Measurements from ENCODE around the gene CBR3. TPM values are rescaled to one million over a fixed set of nuclear protein-coding genes. Genes with fewer than 3 reads are reported as not detected.

Gene CBR3
- total and polyA plus RNA-seq, 2 donors (not counting 1 experiment from before 2014, with no cell fraction given), result 1.9 to 11.3 TPM

GRCh38 chr21:36126621-36127110 lies 8.2 kb upstream of the CBR3 start:
- H4K20me1 ChIP-seq (ENCODE audit: control insufficient read depth, insufficient read depth, low read length, poor library complexity, severe bottlenecking), result no peaks in the 10 kb centered on the region
- Mint-ChIP-seq H3K27ac (no peak overlapping the region), H3K27me3 (no peaks in the 10 kb centered on the region), H3K4me3 (no peak overlapping the region), H3K4me1 (peaks cover 16% of the 10 kb centered on the region), H3K9me3 (ENCODE audit: insufficient read depth) (no peaks in the 10 kb centered on the region)
- no peak overlapping the region for H3K9ac ChIP-seq (ENCODE audit: low read length)
- H3K4me1 ChIP-seq (ENCODE audit: control insufficient read depth in 2 of 2, insufficient read depth in 2 of 2, low read length in 2 of 2), result peaks cover 3 to 11% of the 10 kb centered on the region in 2 donors
- H3K36me3 ChIP-seq (replicated peaks in 1 of 2; ENCODE audit: control extremely low read depth in 1 of 2, control insufficient read depth in 1 of 2, extremely low read depth in 1 of 2, insufficient read depth in 2 of 2, low read length in 1 of 2), result no peaks in the 10 kb centered on the region
- ATAC-seq (ENCODE audit: low read depth) (no peak), DNase-seq (no peak)
- intact Hi-C loops (cut with micrococcal nuclease), result loop anchor here (5.0 kb wide), 1 partner anchor 801 kb away; no protein-coding TSS in a partner anchor
- CTCF ChIA-PET, result interaction anchor here (0.9 to 2.4 kb wide), 10 partner anchors 9 to 211 kb away, joined by 3 to 7 read pairs (median 4); no protein-coding TSS in a partner anchor
- H3K27me3 ChIP-seq (replicated peaks in 1 of 4; ENCODE audit: control extremely low read depth in 1 of 4, control insufficient read depth in 3 of 4, insufficient read depth in 4 of 4, low read length in 3 of 4), result no peaks in the 10 kb centered on the region
- H3K27ac ChIP-seq (ENCODE audit: low read length in 2 of 2), result no peak overlapping the region
- H3K9me3 ChIP-seq (ENCODE audit: control extremely low read depth in 1 of 3, control insufficient read depth in 2 of 3, insufficient read depth in 1 of 3, low read length in 2 of 3), result no peaks in the 10 kb centered on the region
- POLR2A ChIA-PET, result no interaction called here
- no peak overlapping the region for H3K4me3 ChIP-seq (ENCODE audit: control extremely low read depth in 1 of 5, extremely low read depth in 1 of 5, insufficient read depth in 1 of 5, low read depth in 2 of 5, low read length in 4 of 5)
- no peak overlapping the region for H3K4me2 ChIP-seq (replicated peaks; ENCODE audit: low read depth, low read length, poor library complexity, severe bottlenecking)
- WGBS (ENCODE audit: insufficient coverage), result 100% methylated on average over 3 of the region's 5 CpGs
- no peak overlapping the region for H2AFZ ChIP-seq (ENCODE audit: insufficient read depth, low read depth, low read length, poor library complexity, severe bottlenecking)
- TF ChIP-seq EZH2 (IDR thresholded peaks at IDR 0.05; ENCODE audit: borderline replicate concordance, insufficient read depth, low read depth, low read length, poor library complexity, severe bottlenecking) (no peak), CTCF (IDR thresholded peaks at IDR 0.05) (no peak)
- no peaks in the 10 kb centered on the region for H3K79me2 ChIP-seq (ENCODE audit: control insufficient read depth, insufficient read depth, low read length)

GRCh38 chr21:36127250-36127904 lies 7.5 kb upstream of the CBR3 start:
- no peak for ATAC-seq (ENCODE audit: low read depth)
- POLR2A ChIA-PET, result interaction anchor here (0.7 kb wide), 1 partner anchor 1591 kb away, joined by 4 read pairs; no protein-coding TSS in a partner anchor
- Histone ChIP-seq H3K4me2 (replicated peaks; ENCODE audit: low read depth, low read length, poor library complexity, severe bottlenecking) (no peak overlapping the region), H4K20me1 (ENCODE audit: control insufficient read depth, insufficient read depth, low read length, poor library complexity, severe bottlenecking) (no peaks in the 10 kb centered on the region), H3K27ac (ENCODE audit: low read length in 2 of 2) (no peak overlapping the region), H3K9ac (ENCODE audit: low read length) (no peak overlapping the region), H3K9me3 (ENCODE audit: control extremely low read depth in 1 of 3, control insufficient read depth in 2 of 3, insufficient read depth in 1 of 3, low read length in 2 of 3) (no peaks in the 10 kb centered on the region), H3K4me1 (ENCODE audit: control insufficient read depth in 2 of 2, insufficient read depth in 2 of 2, low read length in 2 of 2) (peaks cover 3 to 11% of the 10 kb centered on the region in 2 donors), H3K27me3 (replicated peaks in 1 of 4; ENCODE audit: control extremely low read depth in 1 of 4, control insufficient read depth in 3 of 4, insufficient read depth in 4 of 4, low read length in 3 of 4) (no peaks in the 10 kb centered on the region), H3K4me3 (ENCODE audit: control extremely low read depth in 1 of 5, extremely low read depth in 1 of 5, insufficient read depth in 1 of 5, low read depth in 2 of 5, low read length in 4 of 5) (no peak overlapping the region), H2AFZ (ENCODE audit: insufficient read depth, low read depth, low read length, poor library complexity, severe bottlenecking) (no peak overlapping the region), H3K79me2 (ENCODE audit: control insufficient read depth, insufficient read depth, low read length) (no peaks in the 10 kb centered on the region), H3K36me3 (replicated peaks in 1 of 2; ENCODE audit: control extremely low read depth in 1 of 2, control insufficient read depth in 1 of 2, extremely low read depth in 1 of 2, insufficient read depth in 2 of 2, low read length in 1 of 2) (no peaks in the 10 kb centered on the region)
- WGBS (ENCODE audit: insufficient coverage), result 94% methylated on average over 3 of the region's 10 CpGs
- intact Hi-C loops (cut with micrococcal nuclease), result loop anchor here (5.0 kb wide), 1 partner anchor 800 kb away; no protein-coding TSS in a partner anchor
- no peak for TF ChIP-seq CTCF (IDR thresholded peaks at IDR 0.05)
- TF ChIP-seq EZH2 (IDR thresholded peaks at IDR 0.05; ENCODE audit: borderline replicate concordance, insufficient read depth, low read depth, low read length, poor library complexity, severe bottlenecking), result no peak
- Mint-ChIP-seq H3K4me1 (peaks cover 19% of the 10 kb centered on the region), H3K4me3 (no peak overlapping the region), H3K27ac (no peak overlapping the region), H3K9me3 (ENCODE audit: insufficient read depth) (no peaks in the 10 kb centered on the region), H3K27me3 (no peaks in the 10 kb centered on the region)
- CTCF ChIA-PET, result interaction anchor here (0.7 to 2.4 kb wide), 12 partner anchors 8 to 210 kb away, joined by 3 to 7 read pairs (median 3); no protein-coding TSS in a partner anchor
- DNase-seq, result no peak
